HG03135 (cell line): ENCODE data around the gene ITGB5.
"Not testable (repeated sequence)": the region's sequence is repeated elsewhere in the genome, so short reads cannot be mapped to it uniquely, and the experiment has no call there.

ENCODE experiments used
- ATAC-seq: cut with Tn5 transposase; IDR thresholded peaks from one replicate; pipeline ENCODE4 v1.9.1; 2021; ENCODE audit warnings: mild to moderate bottlenecking, moderate library complexity; ENCODE audit not compliant: unreplicated experiment

ITGB5 gene

GRCh38 chr3:124792341-124793040, 94.7 kb downstream of the ITGB5 start:
- no peak for ATAC-seq

- no peak for ATAC-seq
These were observed 95.5 kb downstream of the ITGB5 start for GRCh38 chr3:124791639-124792151.

- ATAC-seq, result no peak
These were observed 96.0 kb downstream of the ITGB5 start for GRCh38 chr3:124791142-124791541.

- not testable (repeated sequence) for ATAC-seq
These were observed 98.1 kb downstream of the ITGB5 start for GRCh38 chr3:124789103-124789502.

GRCh38 chr3:124788254-124788745, 98.9 kb downstream of the ITGB5 start:
- no peak for ATAC-seq

- no peak for ATAC-seq
These were observed 99.5 kb downstream of the ITGB5 start for GRCh38 chr3:124787476-124788195.

GRCh38 chr3:124786511-124787241, 100.5 kb downstream of the ITGB5 start:
- ATAC-seq, result no peak

GRCh38 chr3:124785973-124786372, 101.2 kb downstream of the ITGB5 start:
- no peak for ATAC-seq

- no peak for ATAC-seq
These were observed 102.3 kb downstream of the ITGB5 start for GRCh38 chr3:124784686-124785382.

- no peak for ATAC-seq
These were observed 103.5 kb downstream of the ITGB5 start for GRCh38 chr3:124783696-124784095.

- not testable (repeated sequence) for ATAC-seq
These were observed 104.8 kb downstream of the ITGB5 start for GRCh38 chr3:124782377-124782712.

GRCh38 chr3:124781476-124782376, 105.4 kb downstream of the ITGB5 start:
- no peak for ATAC-seq

- ATAC-seq, result no peak
These were observed 106.2 kb downstream of the ITGB5 start for GRCh38 chr3:124780761-124781475.

GRCh38 chr3:124780356-124780755, 106.8 kb downstream of the ITGB5 start:
- no peak for ATAC-seq

- ATAC-seq, result no peak
These were observed 107.4 kb downstream of the ITGB5 start for GRCh38 chr3:124779751-124780191.

- no peak for ATAC-seq
These were observed 108.0 kb downstream of the ITGB5 start for GRCh38 chr3:124779116-124779515.

GRCh38 chr3:124777762-124778470, 109.2 kb downstream of the ITGB5 start:
- ATAC-seq, result no peak

- no peak for ATAC-seq
These were observed 110.3 kb downstream of the ITGB5 start for GRCh38 chr3:124776856-124777255.
